Activated CD8-positive, alpha-beta memory T cell treated with anti-CD3 and anti-CD28 coated beads for 48 hours (primary cell): ENCODE results near the gene ATAD3C.
"Not testable (repeated sequence)": the region's sequence is repeated elsewhere in the genome, so short reads cannot be mapped to it uniquely, and the experiment has no call there.

Source experiments
- DNase-seq, 3 experiments: peaks; one replicate each; pipeline ENCODE4 v3.0.0-alpha.2; 2020; ENCODE audit warnings: low read depth in 2 of 3, low spot score in 2 of 3

Gene ATAD3C

GRCh38 chr1:1440262-1441001 lies 9.1 kb upstream of the ATAD3C start:
- no peak for DNase-seq

- peak in 2 of 3 experiments; percentile 49 to 52 for DNase-seq
Observed at GRCh38 chr1:1441002-1441888, 8.2 kb upstream of the ATAD3C start.

GRCh38 chr1:1442069-1442770 lies 7.3 kb upstream of the ATAD3C start:
- no peak for DNase-seq

GRCh38 chr1:1446631-1447030 lies 2.9 kb upstream of the ATAD3C start:
- not testable (repeated sequence) for DNase-seq

- DNase-seq, result not testable (repeated sequence)
Observed at GRCh38 chr1:1450616-1451015, 1.1 kb downstream of the ATAD3C start.

GRCh38 chr1:1451696-1452364 lies 2.3 kb downstream of the ATAD3C start:
- no peak for DNase-seq

GRCh38 chr1:1452365-1452739 lies 2.9 kb downstream of the ATAD3C start:
- DNase-seq, result not testable (repeated sequence)

- no peak for DNase-seq
Observed at GRCh38 chr1:1452882-1453281, 3.4 kb downstream of the ATAD3C start.

GRCh38 chr1:1454286-1455056 lies 5.0 kb downstream of the ATAD3C start:
- DNase-seq, result not testable (repeated sequence)

GRCh38 chr1:1455366-1455884 lies 5.9 kb downstream of the ATAD3C start:
- DNase-seq, result no peak

GRCh38 chr1:1455934-1456333 lies 6.4 kb downstream of the ATAD3C start:
- DNase-seq, result not testable (repeated sequence)

GRCh38 chr1:1456683-1457255 lies 7.3 kb downstream of the ATAD3C start:
- DNase-seq, result not testable (repeated sequence)

GRCh38 chr1:1459156-1459555 lies 9.7 kb downstream of the ATAD3C start:
- DNase-seq, result not testable (repeated sequence)

- DNase-seq, result not testable (repeated sequence)
Observed at GRCh38 chr1:1459711-1460110, 10.2 kb downstream of the ATAD3C start.

GRCh38 chr1:1460540-1461130 lies 11.1 kb downstream of the ATAD3C start:
- no peak for DNase-seq

- no peak for DNase-seq
Observed at GRCh38 chr1:1461721-1462317, 12.3 kb downstream of the ATAD3C start.

GRCh38 chr1:1462318-1462966 lies 13.0 kb downstream of the ATAD3C start:
- DNase-seq, result no peak

GRCh38 chr1:1463312-1463711 lies 13.8 kb downstream of the ATAD3C start:
- DNase-seq, result no peak
